GM20000 (cell line): Measurements from ENCODE around the gene IGF2BP3.
A peak's percentile ranks its signal among the peaks of the same experiment; 100 is the strongest.
"Not testable (repeated sequence)": the region's sequence is repeated elsewhere in the genome, so short reads cannot be mapped to it uniquely, and the experiment has no call there.

Experiments used
- DNase-seq: peaks from one replicate; pipeline ENCODE4 v3.0.0; 2012; ENCODE audit warnings: low spot score
- TF ChIP-seq, protein P1 (sequence below): IDR thresholded peaks from 2 replicates; pipeline ENCODE4 v1.5.1; 2012; ENCODE audit warnings: mild to moderate bottlenecking, control low read depth; ENCODE audit errors: extremely low read depth, missing control alignments

Gene IGF2BP3

DNA sequence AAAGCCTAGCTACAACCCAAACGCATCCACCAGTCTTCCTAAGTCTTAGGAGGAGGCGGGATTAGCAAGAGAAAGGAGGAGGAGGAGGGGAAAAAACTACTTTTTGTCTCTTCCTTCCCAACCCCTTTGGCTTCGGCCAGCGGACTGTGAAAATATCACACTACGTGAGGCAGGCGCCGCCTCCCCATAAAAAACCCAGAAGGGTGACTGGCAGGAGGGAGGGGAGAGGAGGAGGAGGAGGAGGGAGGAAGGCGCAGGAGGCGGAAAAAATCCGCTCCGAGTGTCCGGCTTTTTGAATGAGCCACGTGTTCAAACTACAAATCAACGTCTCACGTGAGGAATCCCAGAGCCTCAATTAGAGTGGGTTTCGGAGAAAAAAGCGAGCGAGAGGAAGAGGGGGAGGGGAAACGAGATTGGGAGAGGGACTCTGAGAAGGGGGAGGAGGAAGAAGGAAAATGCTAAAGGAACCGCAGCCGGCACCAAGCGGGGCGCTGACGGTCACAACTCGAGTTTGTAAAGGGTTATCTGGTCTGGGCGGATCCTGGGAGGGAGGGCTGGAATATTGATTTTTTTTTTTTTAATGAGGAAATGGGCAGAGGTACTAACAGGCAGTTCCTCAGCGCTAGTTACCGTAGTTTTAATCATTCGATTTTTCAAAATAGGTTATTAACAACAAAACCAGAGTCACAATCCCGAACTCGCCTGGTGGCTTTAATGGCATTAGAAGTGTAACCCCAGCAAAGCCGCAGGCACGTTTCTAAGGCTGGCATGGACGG lies at the start of gene IGF2BP3:
TSS of gene IGF2BP3 (minus strand) at position 162 of the 776 bp plus-strand sequence. CDS start 381 bp downstream, outside the sequence.
- peak; percentile 88 for DNase-seq
- TF ChIP-seq, protein P1, sequence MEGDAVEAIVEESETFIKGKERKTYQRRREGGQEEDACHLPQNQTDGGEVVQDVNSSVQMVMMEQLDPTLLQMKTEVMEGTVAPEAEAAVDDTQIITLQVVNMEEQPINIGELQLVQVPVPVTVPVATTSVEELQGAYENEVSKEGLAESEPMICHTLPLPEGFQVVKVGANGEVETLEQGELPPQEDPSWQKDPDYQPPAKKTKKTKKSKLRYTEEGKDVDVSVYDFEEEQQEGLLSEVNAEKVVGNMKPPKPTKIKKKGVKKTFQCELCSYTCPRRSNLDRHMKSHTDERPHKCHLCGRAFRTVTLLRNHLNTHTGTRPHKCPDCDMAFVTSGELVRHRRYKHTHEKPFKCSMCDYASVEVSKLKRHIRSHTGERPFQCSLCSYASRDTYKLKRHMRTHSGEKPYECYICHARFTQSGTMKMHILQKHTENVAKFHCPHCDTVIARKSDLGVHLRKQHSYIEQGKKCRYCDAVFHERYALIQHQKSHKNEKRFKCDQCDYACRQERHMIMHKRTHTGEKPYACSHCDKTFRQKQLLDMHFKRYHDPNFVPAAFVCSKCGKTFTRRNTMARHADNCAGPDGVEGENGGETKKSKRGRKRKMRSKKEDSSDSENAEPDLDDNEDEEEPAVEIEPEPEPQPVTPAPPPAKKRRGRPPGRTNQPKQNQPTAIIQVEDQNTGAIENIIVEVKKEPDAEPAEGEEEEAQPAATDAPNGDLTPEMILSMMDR, result no peak

DNA sequence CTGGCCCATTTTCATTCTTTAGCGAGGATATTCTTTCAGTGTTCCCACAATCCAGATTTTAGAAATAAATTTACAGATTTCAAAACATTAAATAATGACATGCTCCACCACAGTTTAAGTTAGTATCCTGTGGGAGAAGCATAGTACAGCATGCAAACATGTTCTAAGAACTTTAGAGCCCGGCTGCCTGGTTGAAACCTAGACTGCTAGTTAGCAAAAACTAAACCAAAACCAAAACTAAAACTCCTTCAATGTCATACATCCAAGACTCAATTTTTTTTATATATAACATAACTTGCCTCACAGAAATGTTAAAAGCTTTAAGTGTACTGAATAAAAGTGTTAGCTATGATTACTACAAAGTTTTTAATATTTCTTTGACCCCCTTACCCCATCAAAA lies 44.5 kb upstream of the IGF2BP3 start:
- TF ChIP-seq, protein P1, result no peak
- DNase-seq, result peak; percentile 49

DNA sequence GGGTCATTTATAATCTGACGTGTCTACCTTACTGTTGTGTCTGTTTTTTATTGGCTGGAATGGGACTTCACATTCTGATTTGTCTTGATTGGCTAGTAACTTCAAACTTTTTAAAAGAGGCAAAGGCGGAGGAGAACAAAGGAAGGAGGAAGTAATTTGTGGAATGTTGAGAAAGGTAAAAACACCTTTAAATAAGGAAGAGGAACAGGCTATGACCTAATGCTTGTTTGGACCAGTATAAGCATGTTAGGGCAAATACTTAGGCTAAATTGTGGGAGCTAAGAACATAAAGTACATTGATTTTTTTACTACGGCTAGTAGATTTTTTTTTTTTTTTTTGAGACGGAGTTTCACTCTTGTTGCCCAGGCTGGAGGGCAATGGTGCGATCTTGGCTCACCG lies 43.5 kb upstream of the IGF2BP3 start:
- DNase-seq, result not testable (repeated sequence)

DNA sequence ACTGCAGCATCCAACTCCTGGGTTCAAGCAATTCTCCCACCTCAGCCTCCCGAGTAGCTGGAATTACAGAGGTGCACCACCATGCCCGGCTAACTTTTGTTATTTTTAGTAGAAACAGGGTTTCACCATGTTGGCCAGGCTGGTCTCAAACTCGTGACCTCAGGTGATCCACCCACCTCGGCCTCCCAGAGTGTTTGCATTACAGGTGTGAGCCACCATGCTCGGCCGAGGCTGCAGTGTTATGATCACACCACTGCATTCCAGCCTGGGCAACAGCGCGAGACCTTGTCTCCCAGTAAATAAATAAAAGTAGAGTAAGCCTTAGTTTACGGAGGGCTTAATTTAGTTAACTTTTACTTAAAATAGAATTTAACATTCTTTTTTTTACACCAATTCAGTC lies 23.7 kb upstream of the IGF2BP3 start:
- TF ChIP-seq, protein P1, result no peak

DNA sequence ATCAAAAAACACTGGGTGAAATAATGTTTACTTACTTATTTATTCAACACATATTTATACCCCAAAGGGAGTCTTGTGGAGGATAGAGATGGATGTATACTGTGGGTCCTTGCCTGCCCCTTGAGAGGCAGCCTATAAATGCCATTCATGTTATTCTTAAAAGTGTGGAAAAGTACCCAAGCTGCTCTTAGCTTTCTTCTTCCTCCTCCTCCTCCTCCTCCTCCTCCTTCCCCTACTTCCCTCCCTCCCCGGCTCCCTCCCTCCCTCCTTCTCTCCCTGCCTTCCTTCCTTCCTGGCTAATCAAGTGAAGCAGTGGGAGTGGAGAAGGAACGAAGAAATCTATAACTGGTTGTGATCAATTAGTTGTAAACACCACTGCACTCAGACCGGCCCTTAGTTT lies 21.2 kb upstream of the IGF2BP3 start:
- no peak for DNase-seq
- TF ChIP-seq, protein P1, result no peak

More for the DNA sequence above, 23.7 kb upstream of the IGF2BP3 start:
- no peak for DNase-seq

DNA sequence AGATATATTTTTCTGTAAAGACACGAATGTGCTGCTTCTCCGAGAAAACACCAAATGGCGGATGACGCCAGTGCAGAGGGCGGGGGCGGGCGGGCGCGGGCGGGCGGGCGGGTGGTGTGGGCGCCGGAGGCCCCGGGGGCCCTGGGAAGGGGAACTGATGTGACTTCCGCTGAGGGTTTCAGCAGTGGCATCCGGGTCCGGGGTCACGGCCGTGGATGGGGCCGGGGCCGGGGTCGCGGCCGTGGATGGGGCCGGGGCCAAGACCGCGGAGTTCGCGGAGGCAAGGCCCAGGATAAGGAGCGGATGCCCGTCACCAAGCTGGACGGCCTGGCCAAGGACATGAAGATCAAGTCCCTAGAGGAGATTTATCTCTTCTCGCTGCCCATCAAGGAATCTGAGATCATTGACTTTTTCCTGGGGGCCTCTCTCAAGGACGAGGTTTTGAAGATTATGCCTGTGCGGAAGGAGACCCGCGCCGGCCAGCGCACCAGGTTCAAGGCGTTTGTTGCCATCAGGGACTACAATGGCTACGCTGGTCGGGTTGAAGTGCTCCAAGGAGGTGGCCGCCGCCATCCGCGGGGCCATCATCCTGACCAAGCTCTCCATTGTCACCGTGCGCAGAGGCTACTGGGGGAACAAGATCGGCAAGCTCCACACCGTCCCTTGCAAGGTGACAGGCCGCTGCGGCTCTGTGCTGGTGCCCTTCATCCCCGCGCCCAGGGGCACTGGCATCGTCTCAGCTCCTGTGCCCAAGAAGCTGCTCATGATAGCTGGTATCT lies 20.3 kb upstream of the IGF2BP3 start:
- TF ChIP-seq, protein P1, result no peak
- peak; percentile 78 for DNase-seq

DNA sequence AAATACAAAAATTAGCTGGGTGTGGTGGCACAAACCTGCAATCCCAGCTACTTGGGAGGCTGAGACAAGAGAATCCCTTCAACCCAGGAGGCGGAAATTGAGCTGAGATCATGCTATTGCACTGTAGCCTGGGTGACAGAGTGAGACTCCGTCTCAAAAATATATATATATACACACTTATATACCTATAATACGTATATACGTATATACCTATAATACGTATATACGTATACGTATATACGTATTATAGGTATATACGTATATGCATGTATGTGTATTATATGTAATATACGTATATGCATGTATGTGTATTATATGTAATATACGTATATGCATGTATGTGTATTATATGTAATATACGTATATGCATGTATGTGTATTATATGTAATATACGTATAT lies 18.4 kb upstream of the IGF2BP3 start:
- DNase-seq, result not testable (repeated sequence)

DNA sequence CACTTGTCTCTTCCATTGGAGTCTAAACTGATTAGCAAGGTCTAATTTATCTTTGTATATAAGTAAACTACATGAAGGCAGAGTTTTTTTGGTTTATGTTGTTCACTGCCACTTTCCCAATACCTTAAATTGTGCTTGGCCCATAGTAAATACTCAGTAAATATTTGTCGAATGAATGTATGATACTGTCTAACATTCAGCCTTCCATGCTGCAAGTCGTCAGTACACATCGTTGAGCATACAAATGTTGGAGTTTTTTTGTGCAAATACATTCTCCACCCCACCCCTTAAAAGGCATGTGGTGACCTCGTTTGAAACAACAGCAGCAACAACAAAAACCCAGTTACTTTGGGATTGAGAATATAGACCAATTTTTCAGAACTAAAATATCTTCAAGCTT lies 17.4 kb upstream of the IGF2BP3 start:
- TF ChIP-seq, protein P1, result no peak
- no peak for DNase-seq
